Body of pancreas (tissue), 4 donors: Measurements from ENCODE around the gene BABAM1.
A peak's percentile ranks its signal among the peaks of the same experiment; 100 is the strongest.

Experiments
- POLR2A ChIP-seq, 3 donors: fragments of 450-650 bp; IDR thresholded peaks; one replicate each; pipeline ENCODE4 v1.6.1; 2016; ENCODE audit warnings: antibody characterized with exemption in 3 of 3, mild to moderate bottlenecking in 2 of 3
- TF ChIP-seq, protein P1 (sequence below), 7 experiments: fragments of 450-650 bp in 4 of 7; fragments of 200-600 bp in 3 of 7; sonication (generic) in 3 of 7; IDR thresholded peaks; one replicate each; pipeline ENCODE4 v1.5.1; 2016 to 2019; ENCODE audit warnings: antibody characterized with exemption in 7 of 7

DNA sequence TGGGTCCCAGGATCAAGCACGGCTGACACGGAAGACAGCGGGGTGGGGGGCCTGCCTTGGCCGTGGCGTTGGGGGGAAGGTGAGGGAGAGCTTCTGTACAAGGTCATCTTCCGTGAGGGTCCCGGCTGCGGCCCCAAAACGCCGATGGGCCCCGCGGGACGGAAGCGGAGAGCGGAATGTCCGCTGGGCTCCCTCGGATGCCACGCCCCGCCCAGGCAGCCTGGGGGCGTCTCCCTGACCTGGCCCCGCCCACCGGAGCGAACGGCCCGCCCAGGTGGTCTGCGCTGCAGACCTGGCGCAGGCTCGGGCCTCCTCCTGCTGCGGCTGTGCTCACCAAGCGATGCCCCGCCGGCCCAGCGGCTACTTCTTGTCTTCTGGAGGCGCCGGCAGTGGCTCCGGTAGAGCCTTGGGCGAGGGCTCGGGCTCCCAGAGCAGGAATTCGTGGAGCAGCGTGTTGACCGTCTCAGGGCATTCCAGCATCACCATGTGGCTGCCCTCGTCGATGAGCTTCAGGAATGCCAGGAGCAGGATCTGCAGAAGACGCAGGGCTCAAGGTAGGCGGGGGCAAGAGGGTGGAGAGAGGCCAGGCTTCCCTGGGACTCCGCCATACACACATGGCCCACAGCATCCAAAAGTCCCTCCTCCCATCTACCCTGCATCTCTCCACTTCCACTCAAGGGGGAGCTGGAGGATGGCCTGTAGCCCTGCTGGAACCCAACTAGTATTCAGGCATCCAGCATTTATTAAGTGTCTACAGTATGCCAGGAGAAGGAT lies 25.2 kb downstream of the BABAM1 start:
- TF ChIP-seq, protein P1, sequence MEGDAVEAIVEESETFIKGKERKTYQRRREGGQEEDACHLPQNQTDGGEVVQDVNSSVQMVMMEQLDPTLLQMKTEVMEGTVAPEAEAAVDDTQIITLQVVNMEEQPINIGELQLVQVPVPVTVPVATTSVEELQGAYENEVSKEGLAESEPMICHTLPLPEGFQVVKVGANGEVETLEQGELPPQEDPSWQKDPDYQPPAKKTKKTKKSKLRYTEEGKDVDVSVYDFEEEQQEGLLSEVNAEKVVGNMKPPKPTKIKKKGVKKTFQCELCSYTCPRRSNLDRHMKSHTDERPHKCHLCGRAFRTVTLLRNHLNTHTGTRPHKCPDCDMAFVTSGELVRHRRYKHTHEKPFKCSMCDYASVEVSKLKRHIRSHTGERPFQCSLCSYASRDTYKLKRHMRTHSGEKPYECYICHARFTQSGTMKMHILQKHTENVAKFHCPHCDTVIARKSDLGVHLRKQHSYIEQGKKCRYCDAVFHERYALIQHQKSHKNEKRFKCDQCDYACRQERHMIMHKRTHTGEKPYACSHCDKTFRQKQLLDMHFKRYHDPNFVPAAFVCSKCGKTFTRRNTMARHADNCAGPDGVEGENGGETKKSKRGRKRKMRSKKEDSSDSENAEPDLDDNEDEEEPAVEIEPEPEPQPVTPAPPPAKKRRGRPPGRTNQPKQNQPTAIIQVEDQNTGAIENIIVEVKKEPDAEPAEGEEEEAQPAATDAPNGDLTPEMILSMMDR (IDR thresholded peaks at IDR 0.05), result peak; percentile 12 to 61 (median 38)
- TF ChIP-seq POLR2A (IDR thresholded peaks at IDR 0.05), result peak in 1 of 3 donors; percentile 23
